Endothelial cell of umbilical vein (primary cell): Measurements from ENCODE around the gene FGF5. TPM values are rescaled to one million over a fixed set of nuclear protein-coding genes. Genes with fewer than 3 reads are reported as not detected.

Experiments
- Bru-seq: library from RNA; stranded (reverse); fragments of 400-500 nt; gene quantifications from one replicate; lab custom pipeline; 2021; lab: Mats Ljungman, UMichigan
- BruChase-seq, 2 experiments: library from RNA; stranded (reverse); fragments of 400-500 nt; gene quantifications; one replicate each; lab custom pipeline; 2021; lab: Mats Ljungman, UMichigan
- BruUV-seq: library from RNA; stranded (reverse); fragments of 400-500 nt; replicated peaks from 2 replicates; lab custom pipeline; 2021; lab: Mats Ljungman, UMichigan
- CTCF ChIA-PET: fragments of 300-600, 350-600 bp; sonication (Branson Sonifier 250); formaldehyde crosslinking; loops from one replicate; lab custom pipeline; 2021; ENCODE audit warnings: antibody characterized with exemption, inconsistent platforms; lab: Charles Lee
- POLR2A ChIA-PET: fragments of 300-600, 350-600 bp; sonication (Branson Sonifier 250); formaldehyde crosslinking; loops from one replicate; lab custom pipeline; 2021; ENCODE audit warnings: antibody characterized with exemption, inconsistent platforms; lab: Charles Lee
- DNase-seq: peaks from one replicate; pipeline ENCODE4 v3.0.0-alpha.2; 2011; ENCODE audit warnings: low read depth, low spot score
- FAIRE-seq: peaks from 2 replicates; lab custom pipeline; 2011; peaks lifted over from hg19 to GRCh38; lab: Jason Lieb, UNC
- H2AFZ ChIP-seq: 2 replicates; pipeline ENCODE4 v1.6.0; 2012; ENCODE audit warnings: low read depth, low read length, control low read depth, inconsistent platforms
- H3K27ac ChIP-seq: 2 replicates; pipeline ENCODE4 v1.5.1; 2011; ENCODE audit warnings: low read depth, mild to moderate bottlenecking, control low read depth, low read length, moderate library complexity; ENCODE audit not compliant: insufficient read depth
- H3K27me3 ChIP-seq, 2 experiments: 2 replicates each; pipeline versions ENCODE4 v1.6.0 to v1.6.1; 2011; ENCODE audit warnings: low read length in 2 of 2, mixed read lengths in 1 of 2; ENCODE audit not compliant: control insufficient read depth in 2 of 2, insufficient read depth in 2 of 2
- H3K36me3 ChIP-seq, 2 experiments: 2 replicates in 1 of 2; 3 replicates in 1 of 2; pipeline ENCODE4 v1.5.1; 2011; ENCODE audit warnings: low read length in 2 of 2, mild to moderate bottlenecking in 1 of 2, moderate library complexity in 1 of 2; ENCODE audit not compliant: control insufficient read depth in 2 of 2, insufficient read depth in 2 of 2; ENCODE audit errors: extremely low read depth in 1 of 2
- H3K4me1 ChIP-seq: 3 replicates; pipeline ENCODE4 v1.5.1; 2011; ENCODE audit warnings: mild to moderate bottlenecking, low read length; ENCODE audit not compliant: control insufficient read depth, insufficient read depth; ENCODE audit errors: extremely low read depth
- H3K4me2 ChIP-seq: 2 replicates; pipeline ENCODE4 v1.6.1; 2011; ENCODE audit warnings: low read length, control low read depth, mixed read lengths; ENCODE audit not compliant: insufficient read depth
- H3K4me3 ChIP-seq, 3 experiments: fragments of 200-600 bp in 1 of 3; sonication (generic), shearing (Covaris generic) in 1 of 3; replicated peaks in 1 of 3; 2 replicates each; pipeline ENCODE4 v1.5.1; 2011 to 2016; ENCODE audit warnings: control low read depth in 3 of 3, low read length in 3 of 3, mild to moderate bottlenecking in 2 of 3, inconsistent platforms in 1 of 3, low read depth in 1 of 3, moderate library complexity in 1 of 3; ENCODE audit not compliant: insufficient read depth in 1 of 3
- H3K79me2 ChIP-seq: 2 replicates; pipeline ENCODE4 v1.6.0; 2012; ENCODE audit warnings: low read length, inconsistent platforms; ENCODE audit not compliant: control insufficient read depth, insufficient read depth
- H3K9ac ChIP-seq: replicated peaks from 2 replicates; pipeline ENCODE3; 2011; ENCODE audit warnings: low read length, control low read depth; ENCODE audit not compliant: insufficient read depth; ENCODE audit errors: extremely low read depth
- H3K9me1 ChIP-seq: replicated peaks from 3 replicates; pipeline ENCODE4 v1.6.0; 2011; ENCODE audit warnings: mild to moderate bottlenecking, low read length; ENCODE audit not compliant: control insufficient read depth, insufficient read depth; ENCODE audit errors: extremely low read depth
- H3K9me3 ChIP-seq: replicated peaks from 2 replicates; pipeline ENCODE4 v1.5.1; 2012; ENCODE audit warnings: low read length, inconsistent platforms; ENCODE audit not compliant: control insufficient read depth, insufficient read depth
- H4K20me1 ChIP-seq: replicated peaks from 2 replicates; pipeline ENCODE3; 2011; ENCODE audit warnings: mild to moderate bottlenecking, low read length; ENCODE audit not compliant: control insufficient read depth, insufficient read depth; ENCODE audit errors: extremely low read depth
- FOS ChIP-seq: IDR thresholded peaks from 2 replicates; pipeline ENCODE4 v1.6.1; 2011; ENCODE audit warnings: mild to moderate bottlenecking, low read length, moderate library complexity, borderline replicate concordance; ENCODE audit not compliant: insufficient read depth
- JUN ChIP-seq: IDR thresholded peaks from 2 replicates; pipeline ENCODE4 v1.6.1; 2011; ENCODE audit warnings: borderline replicate concordance, low read depth; ENCODE audit not compliant: insufficient read length, insufficient read depth
- POLR2A ChIP-seq: IDR thresholded peaks from 2 replicates; pipeline ENCODE4 v1.6.1; 2012; ENCODE audit warnings: low read depth, mild to moderate bottlenecking, control low read depth, low read length
- POLR2AphosphoS5 ChIP-seq: IDR thresholded peaks from 2 replicates; pipeline ENCODE4 v1.6.1; 2012; ENCODE audit warnings: low read depth, mild to moderate bottlenecking, control low read depth, low read length, moderate library complexity; ENCODE audit not compliant: insufficient read depth
- dilution Hi-C: fragments of 300-500 bp; cut with MboI; formaldehyde crosslinking; loops from one replicate; pipeline ENCODE4 v1.15.0; 2019; ENCODE audit warnings: low sequenced_read_pairs; ENCODE audit not compliant: extremely low pct_ligation_motif_present
- intact Hi-C: fragments of 100-400 bp; cut with micrococcal nuclease; formaldehyde crosslinking; loops from one replicate; pipeline ENCODE4 v1.10.0; 2022
- long read RNA-seq: library from polyadenylated mRNA; stranded (forward); transcript quantifications from one replicate; pipeline ENCODE4 v2.0.0, GENCODE V29; 2021
- polyA minus RNA-seq, 3 experiments: library from RNA; depleted of rRNA, polyadenylated mRNA; stranded (reverse); fragments of >200 nt; gene quantifications; 1 replicate in 1 of 3; 2 replicates in 2 of 3; pipeline ENCODE4 v1.2.3, GENCODE V29; 2011
- polyA plus RNA-seq, 4 experiments: library from polyadenylated mRNA; depleted of rRNA in 3 of 4; stranded (reverse) in 3 of 4; unstranded in 1 of 4; fragments of >200 nt; gene quantifications; 2 replicates each; pipeline versions ENCODE4 v1.2.1 to v1.2.3, GENCODE V29; 2011 to 2012; ENCODE audit warnings: missing spikeins in 1 of 4
- total RNA-seq: library from RNA; stranded (reverse); gene quantifications from 2 replicates; pipeline ENCODE4 v1.2.3, GENCODE V29; 2021

Gene FGF5
- total RNA-seq = 0.13 and 1.7 TPM in 2 replicates
- polyA plus RNA-seq = 0.37 and 0.73 TPM in 2 replicates
- 0.37 and 0.75 TPM in 2 replicates for polyA plus RNA-seq (2011; cell fraction: cytosol; rRNA removed)
- 0.84 and 1.0 TPM in 2 replicates for polyA plus RNA-seq (2011; cell fraction: nucleus; rRNA removed)
- polyA plus RNA-seq (2012) = 6.9 and 8.4 TPM in 2 replicates
- 0.73 and 2.3 TPM in 2 replicates for polyA minus RNA-seq
- polyA minus RNA-seq (2011; cell fraction: cytosol; rRNA and poly(A)+ RNA removed) = not detected
- 2.5 and 4.5 TPM in 2 replicates for polyA minus RNA-seq (2011; cell fraction: nucleus; rRNA and poly(A)+ RNA removed)
- Bru-seq, nascent RNA = percentile 26 among the genes with signal in this experiment
- BruChase-seq, experiment 1, labeled RNA remaining after a 6-hour chase = percentile 42 among the genes with signal in this experiment
- BruChase-seq, experiment 2, labeled RNA remaining after a 2-hour chase = percentile 38 among the genes with signal in this experiment
- long read RNA-seq, full-length matches to known transcripts = 2 of 2 reads
- long read RNA-seq, partial matches to known transcripts = 0 of 2 reads
- long read RNA-seq, other reads (novel, unspliced or antisense) = 0 of 2 reads

- Histone ChIP-seq H3K27ac (peak within 1 kb of the TSS; percentile 49), H2AFZ (peak within 1 kb of the TSS; percentile 93), H4K20me1 (no peaks in the 10 kb centered on the region), H3K4me2 (peak within 1 kb of the TSS; percentile 96), H3K4me1 (peaks cover 12% of the 10 kb centered on the region), H3K4me3 (peak within 1 kb of the TSS; percentile 30 to 76 (median 64)), H3K27me3 (peaks cover 77 to 91% of the 10 kb centered on the region in 2 experiments), H3K36me3 (no peaks in the 10 kb centered on the region), H3K9me3 (no peaks in the 10 kb centered on the region), H3K9ac (peak within 1 kb of the TSS; percentile 79), H3K9me1 (no peaks in the 10 kb centered on the region), H3K79me2 (no peaks in the 10 kb centered on the region)
- DNase-seq = peak; percentile 38
- ChIA-PET POLR2A (interaction anchor here (1.0 to 1.8 kb wide), 3 partner anchors 13 to 42 kb away, joined by 3 to 6 read pairs (median 3); no protein-coding TSS in a partner anchor), CTCF (interaction anchor here (0.8 to 2.9 kb wide), 26 partner anchors 10 to 1225 kb away, joined by 3 to 36 read pairs (median 4); partner anchors contain the start of gene CFAP299)
- TF ChIP-seq JUN (no peak), FOS (no peak), POLR2AphosphoS5 (peak; percentile 5), POLR2A (no peak)
- intact Hi-C loops (loop anchor here (1.0 to 5.0 kb wide), 4 partner anchors 38 to 70 kb away; no protein-coding TSS in a partner anchor), dilution Hi-C loops (no loop called here)
- FAIRE-seq = no peak
- no TSS peak for BruUV-seq
Observed at GRCh38 chr4:80266253-80266901, at the start of gene FGF5. Gene FGF5, plus strand, starts transcription at chr4:80266664. Its CDS starts 161 bp downstream, at chr4:80266825.
